ENCODE measurements around the gene SNX20.
A peak's percentile ranks its signal among the peaks of the same experiment; 100 is the strongest.

Gene SNX20

GRCh38 chr16:50708373-50709060, 27.4 kb upstream of the SNX20 start:
- no peak for TF ChIP-seq MAX (IDR thresholded peaks at IDR 0.05; ENCODE audit: low read depth, low read length)
- H3K4me3 ChIP-seq (ENCODE audit: low read depth, low read length) = no peak overlapping the region
- DNase-seq (ENCODE audit: low read depth) = no peak

GRCh38 chr16:50706250-50706649, 25.1 kb upstream of the SNX20 start:
- no peak overlapping the region for H3K4me3 ChIP-seq (ENCODE audit: low read depth, low read length)
- no peak for DNase-seq (ENCODE audit: low read depth)
- TF ChIP-seq MAX (IDR thresholded peaks at IDR 0.05; ENCODE audit: low read depth, low read length) (no peak), POLR2A (IDR thresholded peaks at IDR 0.05; ENCODE audit: extremely low read depth, insufficient read length) (no peak)

- no peak for DNase-seq (ENCODE audit: low read depth)
- TF ChIP-seq MAX (IDR thresholded peaks at IDR 0.05; ENCODE audit: low read depth, low read length) = no peak
- no peak for TF ChIP-seq MYC (IDR thresholded peaks at IDR 0.05; ENCODE audit: low read depth, low read length)
- no peak for TF ChIP-seq CTCF (IDR thresholded peaks at IDR 0.05; ENCODE audit: low read depth, low read length)
- TF ChIP-seq POLR2A (IDR thresholded peaks at IDR 0.05; ENCODE audit: extremely low read depth, insufficient read length) = no peak
- no peak overlapping the region for H3K4me3 ChIP-seq (ENCODE audit: low read depth, low read length)
Observed at GRCh38 chr16:50705436-50706110, 24.5 kb upstream of the SNX20 start.

- DNase-seq (ENCODE audit: low read depth) = no peak
- H3K4me3 ChIP-seq (ENCODE audit: low read depth, low read length) = no peak overlapping the region
- TF ChIP-seq MYC (IDR thresholded peaks at IDR 0.05; ENCODE audit: low read depth, low read length) = no peak
- no peak for TF ChIP-seq CTCF (IDR thresholded peaks at IDR 0.05; ENCODE audit: low read depth, low read length)
- no peak for TF ChIP-seq MAX (IDR thresholded peaks at IDR 0.05; ENCODE audit: low read depth, low read length)
- no peak for TF ChIP-seq POLR2A (IDR thresholded peaks at IDR 0.05; ENCODE audit: extremely low read depth, insufficient read length)
Observed at GRCh38 chr16:50704245-50704644, 23.1 kb upstream of the SNX20 start.

GRCh38 chr16:50702725-50703124, 21.6 kb upstream of the SNX20 start:
- DNase-seq (ENCODE audit: low read depth) = peak; percentile 92
- TF ChIP-seq CTCF (IDR thresholded peaks at IDR 0.05; ENCODE audit: low read depth, low read length) = no peak
- TF ChIP-seq MYC (IDR thresholded peaks at IDR 0.05; ENCODE audit: low read depth, low read length) = peak; percentile 73
- TF ChIP-seq MAX (IDR thresholded peaks at IDR 0.05; ENCODE audit: low read depth, low read length) = peak; percentile 61; the same call in 1 of the 2 replicates
- TF ChIP-seq POLR2A (IDR thresholded peaks at IDR 0.05; ENCODE audit: extremely low read depth, insufficient read length) = no peak
- no peak overlapping the region for H3K4me3 ChIP-seq (ENCODE audit: low read depth, low read length)

- H3K4me3 ChIP-seq (ENCODE audit: low read depth, low read length) = no peak overlapping the region
- peak; percentile 81 for DNase-seq (ENCODE audit: low read depth)
Observed at GRCh38 chr16:50699326-50700159, 18.4 kb upstream of the SNX20 start.

More at GRCh38 chr16:50699326-50700159, 18.4 kb upstream of the SNX20 start:
- no peak for TF ChIP-seq CTCF (IDR thresholded peaks at IDR 0.05; ENCODE audit: low read depth, low read length)
- TF ChIP-seq MAX (IDR thresholded peaks at IDR 0.05; ENCODE audit: low read depth, low read length) = peak; percentile 58

Measured in NB4 (cell line).